ENCODE results near the gene AFDN. TPM values are rescaled to one million over a fixed set of nuclear protein-coding genes. Genes with fewer than 3 reads are reported as not detected.

The AFDN gene
- total and polyA plus RNA-seq, 2 experiments from 2014 or later, result 66.9 to 200 TPM

DNA sequence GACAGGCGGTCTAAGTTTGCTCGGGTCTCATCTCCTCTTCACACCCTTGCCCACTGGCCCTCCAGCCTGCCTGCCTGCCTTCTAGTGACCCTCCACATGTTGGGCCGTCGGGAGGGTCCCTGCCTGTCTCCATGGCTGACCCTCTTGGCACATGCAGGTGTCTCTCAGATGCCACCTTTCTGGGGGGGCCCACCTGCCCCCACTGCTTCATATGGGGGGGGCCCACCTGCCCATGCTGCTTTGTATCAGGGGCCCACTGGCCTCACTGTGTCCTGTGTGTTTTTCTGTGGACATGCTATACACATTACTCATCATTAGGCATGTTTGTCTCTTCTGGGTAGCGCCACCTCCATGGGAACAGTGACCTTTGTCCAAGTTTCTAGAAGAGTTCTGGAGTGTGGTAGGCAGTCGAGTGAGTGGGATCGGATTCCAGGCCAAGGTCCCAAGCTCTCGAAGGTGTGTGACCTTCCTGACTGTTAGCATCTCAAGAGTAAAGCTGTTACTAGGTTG lies 130.3 kb downstream of the AFDN start:
- Histone ChIP-seq H3F3A (replicated peaks; ENCODE audit: low read depth) (no peaks in the 10 kb centered on the region), H3K4me3 (no peak overlapping the region), H3K9me2 (ENCODE audit: insufficient read depth) (no peaks in the 10 kb centered on the region), H3K79me2 (replicated peaks; ENCODE audit: insufficient read depth) (peaks cover 35% of the 10 kb centered on the region), H3K4me1 (ENCODE audit: insufficient read depth) (no peaks in the 10 kb centered on the region), H3K36me3 (ENCODE audit: insufficient read depth) (peaks cover 6% of the 10 kb centered on the region; the same call in 1 of the 2 replicates), H3K27ac (ENCODE audit: low read depth) (no peak overlapping the region), H2AFZ (no peak overlapping the region), H3K4me2 (no peak overlapping the region), H3K27me3 (ENCODE audit: insufficient read depth) (no peaks in the 10 kb centered on the region), H4K20me1 (replicated peaks; ENCODE audit: insufficient read depth) (peaks cover 6% of the 10 kb centered on the region; the same call in 1 of the 2 replicates)
- no peak for DNase-seq (ENCODE audit: low spot score)
- Mint-ChIP-seq H3K27me3 (ENCODE audit: insufficient read depth, low read depth, poor library complexity) (peaks cover 5% of the 10 kb centered on the region), H3K4me1 (peaks cover 3% of the 10 kb centered on the region; the same call in 2 of the 3 replicates), H3K9me3 (no peaks in the 10 kb centered on the region), H3K4me3 (no peak overlapping the region), H3K27ac (peak overlapping the region; percentile 83; the same call in 1 of the 2 replicates), H3K36me3 (ENCODE audit: low read depth) (peaks cover 17% of the 10 kb centered on the region)
- no peak for TF ChIP-seq POLR2AphosphoS5 (IDR thresholded peaks at IDR 0.05; ENCODE audit: low read depth)
- no peak for TF ChIP-seq ZNF331 (CRISPR knock-in tag; IDR thresholded peaks at IDR 0.05; ENCODE audit: low read depth)
- TF ChIP-seq JUNB (IDR thresholded peaks at IDR 0.05; ENCODE audit: unreplicated experiment), result no peak
- no peak for TF ChIP-seq ZNF114 (CRISPR knock-in tag; IDR thresholded peaks at IDR 0.05)
- no peak for TF ChIP-seq NANOG (IDR thresholded peaks at IDR 0.05; ENCODE audit: borderline replicate concordance)
- TF ChIP-seq, protein P1, sequence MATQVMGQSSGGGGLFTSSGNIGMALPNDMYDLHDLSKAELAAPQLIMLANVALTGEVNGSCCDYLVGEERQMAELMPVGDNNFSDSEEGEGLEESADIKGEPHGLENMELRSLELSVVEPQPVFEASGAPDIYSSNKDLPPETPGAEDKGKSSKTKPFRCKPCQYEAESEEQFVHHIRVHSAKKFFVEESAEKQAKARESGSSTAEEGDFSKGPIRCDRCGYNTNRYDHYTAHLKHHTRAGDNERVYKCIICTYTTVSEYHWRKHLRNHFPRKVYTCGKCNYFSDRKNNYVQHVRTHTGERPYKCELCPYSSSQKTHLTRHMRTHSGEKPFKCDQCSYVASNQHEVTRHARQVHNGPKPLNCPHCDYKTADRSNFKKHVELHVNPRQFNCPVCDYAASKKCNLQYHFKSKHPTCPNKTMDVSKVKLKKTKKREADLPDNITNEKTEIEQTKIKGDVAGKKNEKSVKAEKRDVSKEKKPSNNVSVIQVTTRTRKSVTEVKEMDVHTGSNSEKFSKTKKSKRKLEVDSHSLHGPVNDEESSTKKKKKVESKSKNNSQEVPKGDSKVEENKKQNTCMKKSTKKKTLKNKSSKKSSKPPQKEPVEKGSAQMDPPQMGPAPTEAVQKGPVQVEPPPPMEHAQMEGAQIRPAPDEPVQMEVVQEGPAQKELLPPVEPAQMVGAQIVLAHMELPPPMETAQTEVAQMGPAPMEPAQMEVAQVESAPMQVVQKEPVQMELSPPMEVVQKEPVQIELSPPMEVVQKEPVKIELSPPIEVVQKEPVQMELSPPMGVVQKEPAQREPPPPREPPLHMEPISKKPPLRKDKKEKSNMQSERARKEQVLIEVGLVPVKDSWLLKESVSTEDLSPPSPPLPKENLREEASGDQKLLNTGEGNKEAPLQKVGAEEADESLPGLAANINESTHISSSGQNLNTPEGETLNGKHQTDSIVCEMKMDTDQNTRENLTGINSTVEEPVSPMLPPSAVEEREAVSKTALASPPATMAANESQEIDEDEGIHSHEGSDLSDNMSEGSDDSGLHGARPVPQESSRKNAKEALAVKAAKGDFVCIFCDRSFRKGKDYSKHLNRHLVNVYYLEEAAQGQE (IDR thresholded peaks at IDR 0.05; ENCODE audit: unreplicated experiment), result no peak
- TF ChIP-seq CREB1 (CRISPR knock-in tag; IDR thresholded peaks at IDR 0.05; ENCODE audit: low read depth), result no peak
- TF ChIP-seq, protein P2, sequence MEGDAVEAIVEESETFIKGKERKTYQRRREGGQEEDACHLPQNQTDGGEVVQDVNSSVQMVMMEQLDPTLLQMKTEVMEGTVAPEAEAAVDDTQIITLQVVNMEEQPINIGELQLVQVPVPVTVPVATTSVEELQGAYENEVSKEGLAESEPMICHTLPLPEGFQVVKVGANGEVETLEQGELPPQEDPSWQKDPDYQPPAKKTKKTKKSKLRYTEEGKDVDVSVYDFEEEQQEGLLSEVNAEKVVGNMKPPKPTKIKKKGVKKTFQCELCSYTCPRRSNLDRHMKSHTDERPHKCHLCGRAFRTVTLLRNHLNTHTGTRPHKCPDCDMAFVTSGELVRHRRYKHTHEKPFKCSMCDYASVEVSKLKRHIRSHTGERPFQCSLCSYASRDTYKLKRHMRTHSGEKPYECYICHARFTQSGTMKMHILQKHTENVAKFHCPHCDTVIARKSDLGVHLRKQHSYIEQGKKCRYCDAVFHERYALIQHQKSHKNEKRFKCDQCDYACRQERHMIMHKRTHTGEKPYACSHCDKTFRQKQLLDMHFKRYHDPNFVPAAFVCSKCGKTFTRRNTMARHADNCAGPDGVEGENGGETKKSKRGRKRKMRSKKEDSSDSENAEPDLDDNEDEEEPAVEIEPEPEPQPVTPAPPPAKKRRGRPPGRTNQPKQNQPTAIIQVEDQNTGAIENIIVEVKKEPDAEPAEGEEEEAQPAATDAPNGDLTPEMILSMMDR (conservative IDR thresholded peaks at IDR 0.05; ENCODE audit: low read depth in 2 of 2), result no peak
- no peak for TF ChIP-seq EZH2 (IDR thresholded peaks at IDR 0.05; ENCODE audit: low read depth, unreplicated experiment)
- TF ChIP-seq, protein P3, sequence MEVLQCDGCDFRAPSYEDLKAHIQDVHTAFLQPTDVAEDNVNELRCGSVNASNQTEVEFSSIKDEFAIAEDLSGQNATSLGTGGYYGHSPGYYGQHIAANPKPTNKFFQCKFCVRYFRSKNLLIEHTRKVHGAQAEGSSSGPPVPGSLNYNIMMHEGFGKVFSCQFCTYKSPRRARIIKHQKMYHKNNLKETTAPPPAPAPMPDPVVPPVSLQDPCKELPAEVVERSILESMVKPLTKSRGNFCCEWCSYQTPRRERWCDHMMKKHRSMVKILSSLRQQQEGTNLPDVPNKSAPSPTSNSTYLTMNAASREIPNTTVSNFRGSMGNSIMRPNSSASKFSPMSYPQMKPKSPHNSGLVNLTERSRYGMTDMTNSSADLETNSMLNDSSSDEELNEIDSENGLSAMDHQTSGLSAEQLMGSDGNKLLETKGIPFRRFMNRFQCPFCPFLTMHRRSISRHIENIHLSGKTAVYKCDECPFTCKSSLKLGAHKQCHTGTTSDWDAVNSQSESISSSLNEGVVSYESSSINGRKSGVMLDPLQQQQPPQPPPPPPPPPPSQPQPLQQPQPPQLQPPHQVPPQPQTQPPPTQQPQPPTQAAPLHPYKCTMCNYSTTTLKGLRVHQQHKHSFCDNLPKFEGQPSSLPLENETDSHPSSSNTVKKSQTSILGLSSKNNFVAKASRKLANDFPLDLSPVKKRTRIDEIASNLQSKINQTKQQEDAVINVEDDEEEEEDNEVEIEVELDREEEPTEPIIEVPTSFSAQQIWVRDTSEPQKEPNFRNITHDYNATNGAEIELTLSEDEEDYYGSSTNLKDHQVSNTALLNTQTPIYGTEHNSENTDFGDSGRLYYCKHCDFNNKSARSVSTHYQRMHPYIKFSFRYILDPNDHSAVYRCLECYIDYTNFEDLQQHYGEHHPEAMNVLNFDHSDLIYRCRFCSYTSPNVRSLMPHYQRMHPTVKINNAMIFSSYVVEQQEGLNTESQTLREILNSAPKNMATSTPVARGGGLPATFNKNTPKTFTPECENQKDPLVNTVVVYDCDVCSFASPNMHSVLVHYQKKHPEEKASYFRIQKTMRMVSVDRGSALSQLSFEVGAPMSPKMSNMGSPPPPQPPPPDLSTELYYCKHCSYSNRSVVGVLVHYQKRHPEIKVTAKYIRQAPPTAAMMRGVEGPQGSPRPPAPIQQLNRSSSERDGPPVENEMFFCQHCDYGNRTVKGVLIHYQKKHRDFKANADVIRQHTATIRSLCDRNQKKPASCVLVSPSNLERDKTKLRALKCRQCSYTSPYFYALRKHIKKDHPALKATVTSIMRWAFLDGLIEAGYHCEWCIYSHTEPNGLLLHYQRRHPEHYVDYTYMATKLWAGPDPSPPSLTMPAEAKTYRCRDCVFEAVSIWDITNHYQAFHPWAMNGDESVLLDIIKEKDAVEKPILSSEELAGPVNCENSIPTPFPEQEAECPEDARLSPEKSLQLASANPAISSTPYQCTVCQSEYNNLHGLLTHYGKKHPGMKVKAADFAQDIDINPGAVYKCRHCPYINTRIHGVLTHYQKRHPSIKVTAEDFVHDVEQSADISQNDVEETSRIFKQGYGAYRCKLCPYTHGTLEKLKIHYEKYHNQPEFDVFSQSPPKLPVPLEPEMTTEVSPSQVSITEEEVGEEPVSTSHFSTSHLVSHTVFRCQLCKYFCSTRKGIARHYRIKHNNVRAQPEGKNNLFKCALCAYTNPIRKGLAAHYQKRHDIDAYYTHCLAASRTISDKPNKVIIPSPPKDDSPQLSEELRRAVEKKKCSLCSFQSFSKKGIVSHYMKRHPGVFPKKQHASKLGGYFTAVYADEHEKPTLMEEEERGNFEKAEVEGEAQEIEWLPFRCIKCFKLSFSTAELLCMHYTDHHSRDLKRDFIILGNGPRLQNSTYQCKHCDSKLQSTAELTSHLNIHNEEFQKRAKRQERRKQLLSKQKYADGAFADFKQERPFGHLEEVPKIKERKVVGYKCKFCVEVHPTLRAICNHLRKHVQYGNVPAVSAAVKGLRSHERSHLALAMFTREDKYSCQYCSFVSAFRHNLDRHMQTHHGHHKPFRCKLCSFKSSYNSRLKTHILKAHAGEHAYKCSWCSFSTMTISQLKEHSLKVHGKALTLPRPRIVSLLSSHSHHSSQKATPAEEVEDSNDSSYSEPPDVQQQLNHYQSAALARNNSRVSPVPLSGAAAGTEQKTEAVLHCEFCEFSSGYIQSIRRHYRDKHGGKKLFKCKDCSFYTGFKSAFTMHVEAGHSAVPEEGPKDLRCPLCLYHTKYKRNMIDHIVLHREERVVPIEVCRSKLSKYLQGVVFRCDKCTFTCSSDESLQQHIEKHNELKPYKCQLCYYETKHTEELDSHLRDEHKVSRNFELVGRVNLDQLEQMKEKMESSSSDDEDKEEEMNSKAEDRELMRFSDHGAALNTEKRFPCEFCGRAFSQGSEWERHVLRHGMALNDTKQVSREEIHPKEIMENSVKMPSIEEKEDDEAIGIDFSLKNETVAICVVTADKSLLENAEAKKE (CRISPR knock-in tag; IDR thresholded peaks at IDR 0.05), result no peak
- TF ChIP-seq, protein P4, sequence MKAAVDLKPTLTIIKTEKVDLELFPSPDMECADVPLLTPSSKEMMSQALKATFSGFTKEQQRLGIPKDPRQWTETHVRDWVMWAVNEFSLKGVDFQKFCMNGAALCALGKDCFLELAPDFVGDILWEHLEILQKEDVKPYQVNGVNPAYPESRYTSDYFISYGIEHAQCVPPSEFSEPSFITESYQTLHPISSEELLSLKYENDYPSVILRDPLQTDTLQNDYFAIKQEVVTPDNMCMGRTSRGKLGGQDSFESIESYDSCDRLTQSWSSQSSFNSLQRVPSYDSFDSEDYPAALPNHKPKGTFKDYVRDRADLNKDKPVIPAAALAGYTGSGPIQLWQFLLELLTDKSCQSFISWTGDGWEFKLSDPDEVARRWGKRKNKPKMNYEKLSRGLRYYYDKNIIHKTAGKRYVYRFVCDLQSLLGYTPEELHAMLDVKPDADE (IDR thresholded peaks at IDR 0.05), result no peak
- no peak for TF ChIP-seq STAT1 (IDR thresholded peaks at IDR 0.05; ENCODE audit: unreplicated experiment)
- TF ChIP-seq EZH2phosphoT487 (IDR thresholded peaks at IDR 0.05; ENCODE audit: unreplicated experiment), result no peak
- ATAC-seq, result no peak
